Heart left ventricle (tissue), 16 donors: ENCODE data around the gene C2CD2. TPM values are rescaled to one million over a fixed set of nuclear protein-coding genes. Genes with fewer than 3 reads are reported as not detected.
A peak's percentile ranks its signal among the peaks of the same experiment; 100 is the strongest.

ENCODE experiments used
- ATAC-seq, 4 donors: fragments of 200-7000 bp; cut with Tn5 transposase; one replicate each; pipeline ENCODE4 v1.9.1; 2020 to 2022; ENCODE audit warnings: moderate library complexity in 4 of 4, mild to moderate bottlenecking in 3 of 4, moderate number of reproducible peaks in 1 of 4
- DNase-seq, 5 donors: peaks; one replicate each; pipeline ENCODE4 v3.0.0-alpha.2; 2020
- H3K27ac ChIP-seq, 12 donors: fragments of 200-600 bp; sonication (generic) in 4 of 12; one replicate each; pipeline versions ENCODE4 v1.5.0 to v1.8.0; 2016 to 2022; ENCODE audit warnings: mild to moderate bottlenecking in 2 of 12
- H3K27me3 ChIP-seq, 9 donors: fragments of 200-600 bp; sonication (generic) in 2 of 9; one replicate each; pipeline versions ENCODE4 v1.5.1 to v1.8.0; 2016 to 2022; ENCODE audit warnings: mild to moderate bottlenecking in 3 of 9
- H3K36me3 ChIP-seq, 9 donors: fragments of 200-600 bp; sonication (generic) in 2 of 9; one replicate each; pipeline versions ENCODE4 v1.5.0 to v1.8.0; 2018 to 2022; ENCODE audit warnings: mild to moderate bottlenecking in 2 of 9
- H3K4me1 ChIP-seq, 12 donors: fragments of 200-600 bp; sonication (generic) in 4 of 12; one replicate each; pipeline versions ENCODE4 v1.5.0 to v1.8.0; 2016 to 2022; ENCODE audit warnings: mild to moderate bottlenecking in 3 of 12
- H3K4me3 ChIP-seq, 12 donors: fragments of 200-600 bp; sonication (generic) in 4 of 12; one replicate each; pipeline versions ENCODE4 v1.5.0 to v1.8.0; 2017 to 2022; ENCODE audit warnings: mild to moderate bottlenecking in 9 of 12, moderate library complexity in 4 of 12
- H3K9me3 ChIP-seq, 12 donors: fragments of 200-600 bp; sonication (generic) in 4 of 12; one replicate each; pipeline versions ENCODE4 v1.5.0 to v1.8.0; 2016 to 2022; ENCODE audit warnings: mild to moderate bottlenecking in 1 of 12
- POLR2A ChIP-seq, 2 donors: fragments of 450-650 bp; IDR thresholded peaks; one replicate each; pipeline ENCODE4 v1.6.1; 2017; ENCODE audit warnings: antibody characterized with exemption in 2 of 2, mild to moderate bottlenecking in 2 of 2, moderate library complexity in 2 of 2
- WGBS, 4 donors: extraction: QIAGEN DNeasy Blood & Tissue Kit in 2 of 4; methylation state at CpG; one replicate each; pipeline versions ENCODE4 v1.1.5 to v1.1.7; 2013 to 2018; 5-methylcytosine and 5-hydroxymethylcytosine counted together
- intact Hi-C, 10 donors: fragments of 100-400 bp; cut with DNase I; formaldehyde crosslinking; loops; one replicate each; pipeline versions ENCODE4 v1.11.1 to v1.14.2; 2022
- polyA plus RNA-seq, 2 donors: library from polyadenylated mRNA; stranded (reverse); fragments of 200-250 nt; gene quantifications; one replicate each; pipeline ENCODE4 v1.2.3, GENCODE V29; 2013
- total RNA-seq, 9 donors: library from RNA; depleted of rRNA in 2 of 9; stranded (reverse); fragments of >200 nt in 2 of 9; fragmentation: NEBNext Ultra II Directional in 3 of 9; extraction: Animal tissue kit (Norgen Biotek cat#: 25700) in 3 of 9; gene quantifications; one replicate each; pipeline versions ENCODE4 v1.1.0 to v1.2.4, GENCODE V29; 2016 to 2023
- TF ChIP-seq, protein P1 (sequence below), 12 donors: fragments of 200-600 bp; sonication (generic) in 4 of 12; IDR thresholded peaks; one replicate each; pipeline versions ENCODE4 v1.5.0 to v1.8.0; 2018 to 2022; ENCODE audit warnings: antibody characterized with exemption in 12 of 12, mild to moderate bottlenecking in 5 of 12
- donor health status: ischemic (EF 13 %, LVEDD 7.1; RV severe dilation, severe dysfunction).
- donor health status: healthy with polysubstance abuse.
- donor health status: DM: no; HTN: yes; CAD: no.
- donor health status: DM: no; HTN: no; CAD: no.
- donor health status: ischemic (EF 25% LVEDD 6.9; RV normal size, moderate dysfunction).
- donor health status: ischemic (EF 25% LVEDD 5.7; RV mildly dilated, moderate dysfunction).
- donor health status: healthy.
- donor health status: DM: yes; HTN: yes; CAD: no.
- donor health status: ischemic (EF 35%, LVEDD 5.7; RV mildly dilated, moderate dysfunction).
- donor health status: nonischemic (EF 11% LVEDD 7.7; RV severe dilation, severe dysfunction).
- donor health status: DM: yes; HTN: yes; CAD: no.
- donor health status: PGD.
- donor health status: ischemic (EF 29% LVEDD 5.4; RV normal size, mild dysfunction).
- donor health status: nonischemic (EF 23%, LVEDD 6.1; RV moderate dilation, normal function).

Gene C2CD2
- total and polyA plus RNA-seq, 11 donors: 3.8 to 13.9 (median 6.0) TPM

DNA sequence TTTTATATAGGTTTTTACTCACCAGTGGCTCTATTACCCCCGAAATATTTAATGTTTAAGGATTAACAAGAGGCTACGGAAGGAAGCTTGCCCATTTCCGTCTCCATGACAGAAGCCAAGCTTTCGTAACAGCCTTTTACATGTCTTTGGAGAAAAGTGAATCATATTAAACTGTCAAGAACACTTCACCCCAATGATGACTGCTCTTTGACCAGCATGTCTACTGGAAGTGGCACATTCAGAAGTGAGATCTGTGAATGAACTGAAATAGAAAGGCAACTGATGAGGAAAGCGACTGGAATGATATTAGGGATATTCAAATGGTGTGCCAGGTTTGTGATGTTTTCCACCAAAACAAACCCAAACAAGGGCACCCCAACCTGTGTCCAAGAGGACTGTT is 66.2 kb downstream of the C2CD2 start:
- 84 to 96% (median 95%) methylated on average over 5 of the region's 5 CpGs for WGBS, 4 donors
- intact Hi-C loops: no loop called here
- DNase-seq: no peak
- Histone ChIP-seq H3K36me3 (peaks cover 0 to 12% (median 3%) of the 10 kb centered on the region in 9 donors), H3K27ac (no peak overlapping the region), H3K27me3 (no peaks in the 10 kb centered on the region), H3K9me3 (no peaks in the 10 kb centered on the region), H3K4me3 (no peak overlapping the region), H3K4me1 (peaks cover 0 to 7% (median 0%) of the 10 kb centered on the region in 12 donors)
- no peak for ATAC-seq
- TF ChIP-seq POLR2A (IDR thresholded peaks at IDR 0.05): no peak
- TF ChIP-seq, protein P1, sequence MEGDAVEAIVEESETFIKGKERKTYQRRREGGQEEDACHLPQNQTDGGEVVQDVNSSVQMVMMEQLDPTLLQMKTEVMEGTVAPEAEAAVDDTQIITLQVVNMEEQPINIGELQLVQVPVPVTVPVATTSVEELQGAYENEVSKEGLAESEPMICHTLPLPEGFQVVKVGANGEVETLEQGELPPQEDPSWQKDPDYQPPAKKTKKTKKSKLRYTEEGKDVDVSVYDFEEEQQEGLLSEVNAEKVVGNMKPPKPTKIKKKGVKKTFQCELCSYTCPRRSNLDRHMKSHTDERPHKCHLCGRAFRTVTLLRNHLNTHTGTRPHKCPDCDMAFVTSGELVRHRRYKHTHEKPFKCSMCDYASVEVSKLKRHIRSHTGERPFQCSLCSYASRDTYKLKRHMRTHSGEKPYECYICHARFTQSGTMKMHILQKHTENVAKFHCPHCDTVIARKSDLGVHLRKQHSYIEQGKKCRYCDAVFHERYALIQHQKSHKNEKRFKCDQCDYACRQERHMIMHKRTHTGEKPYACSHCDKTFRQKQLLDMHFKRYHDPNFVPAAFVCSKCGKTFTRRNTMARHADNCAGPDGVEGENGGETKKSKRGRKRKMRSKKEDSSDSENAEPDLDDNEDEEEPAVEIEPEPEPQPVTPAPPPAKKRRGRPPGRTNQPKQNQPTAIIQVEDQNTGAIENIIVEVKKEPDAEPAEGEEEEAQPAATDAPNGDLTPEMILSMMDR (IDR thresholded peaks at IDR 0.05): no peak

DNA sequence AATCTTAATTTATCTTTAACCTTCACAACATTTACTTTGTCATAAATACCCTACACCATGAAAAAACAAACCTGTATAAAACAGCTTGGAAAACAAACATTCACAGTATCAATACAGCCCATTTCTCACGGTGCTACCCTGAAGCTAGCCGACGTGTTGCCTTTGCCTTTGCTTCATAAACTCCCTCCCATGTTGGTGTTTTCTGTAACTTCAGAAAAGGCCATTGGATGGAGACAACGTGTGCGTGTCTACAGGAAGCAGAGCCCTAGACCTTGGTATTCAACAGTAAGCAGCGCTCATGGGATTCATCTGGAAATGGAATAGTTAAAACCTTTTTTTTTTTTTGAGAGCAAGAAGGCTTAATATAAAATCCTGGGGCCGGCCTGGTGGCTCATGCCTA is 67.5 kb downstream of the C2CD2 start:
- H3K36me3 ChIP-seq: peaks cover 0 to 11% (median 3%) of the 10 kb centered on the region in 9 donors
- ATAC-seq: no peak
- no peaks in the 10 kb centered on the region for H3K9me3 ChIP-seq
- intact Hi-C loops: no loop called here
- H3K4me1 ChIP-seq: peaks cover 0 to 7% (median 0%) of the 10 kb centered on the region in 12 donors
- DNase-seq: no peak
- H3K27ac ChIP-seq: no peak overlapping the region
- H3K4me3 ChIP-seq: no peak overlapping the region
- WGBS, 4 donors: 89 to 94% (median 91%) methylated on average over 7 of the region's 7 CpGs
- H3K27me3 ChIP-seq: no peaks in the 10 kb centered on the region
- TF ChIP-seq, protein P1 (IDR thresholded peaks at IDR 0.05): no peak
- TF ChIP-seq POLR2A (IDR thresholded peaks at IDR 0.05): no peak

DNA sequence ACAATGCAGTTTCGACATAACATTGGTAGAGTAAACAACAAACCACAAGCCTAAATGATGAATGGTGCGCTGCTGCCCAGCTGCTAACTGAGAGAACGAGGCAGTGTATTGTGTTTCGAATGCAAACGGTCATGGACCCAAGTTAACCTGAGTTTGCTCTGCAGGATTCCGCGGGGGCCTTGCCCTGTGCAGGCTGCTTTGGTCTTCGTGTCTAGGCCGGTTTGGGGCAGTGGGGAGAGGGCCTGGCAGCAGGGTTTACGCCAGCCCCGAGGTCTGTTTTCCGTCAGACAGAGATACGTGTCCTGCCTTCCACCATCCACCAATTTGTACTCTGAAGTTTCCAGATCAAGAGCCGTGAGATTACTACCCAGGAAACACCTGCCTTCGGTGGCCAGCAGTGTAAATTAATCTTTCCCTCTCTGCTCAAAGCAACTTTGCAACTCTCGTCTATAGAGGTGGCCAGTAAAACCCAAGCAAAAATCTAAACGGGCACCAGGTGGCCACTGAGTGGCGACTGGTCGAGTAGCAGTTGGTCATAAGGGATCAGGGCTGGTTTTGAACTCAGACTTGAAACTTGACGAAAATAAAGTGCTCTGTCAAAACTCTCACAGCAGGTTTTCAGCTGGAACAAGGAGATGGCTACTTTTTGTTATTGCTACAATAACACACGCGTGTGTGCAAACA is 68.3 kb downstream of the C2CD2 start:
- DNase-seq (no peak), ATAC-seq (no peak)
- Histone ChIP-seq H3K36me3 (peaks cover 0 to 11% (median 2%) of the 10 kb centered on the region in 9 donors), H3K9me3 (no peaks in the 10 kb centered on the region), H3K4me1 (peaks cover 0 to 7% (median 0%) of the 10 kb centered on the region in 12 donors), H3K27ac (no peak overlapping the region), H3K4me3 (no peak overlapping the region), H3K27me3 (no peaks in the 10 kb centered on the region)
- no peak for TF ChIP-seq POLR2A (IDR thresholded peaks at IDR 0.05)
- TF ChIP-seq, protein P1 (IDR thresholded peaks at IDR 0.05): no peak
- WGBS, 4 donors: 49 to 72% (median 63%) methylated on average over 20 to 22 of the region's 22 CpGs
- intact Hi-C loops: no loop called here

DNA sequence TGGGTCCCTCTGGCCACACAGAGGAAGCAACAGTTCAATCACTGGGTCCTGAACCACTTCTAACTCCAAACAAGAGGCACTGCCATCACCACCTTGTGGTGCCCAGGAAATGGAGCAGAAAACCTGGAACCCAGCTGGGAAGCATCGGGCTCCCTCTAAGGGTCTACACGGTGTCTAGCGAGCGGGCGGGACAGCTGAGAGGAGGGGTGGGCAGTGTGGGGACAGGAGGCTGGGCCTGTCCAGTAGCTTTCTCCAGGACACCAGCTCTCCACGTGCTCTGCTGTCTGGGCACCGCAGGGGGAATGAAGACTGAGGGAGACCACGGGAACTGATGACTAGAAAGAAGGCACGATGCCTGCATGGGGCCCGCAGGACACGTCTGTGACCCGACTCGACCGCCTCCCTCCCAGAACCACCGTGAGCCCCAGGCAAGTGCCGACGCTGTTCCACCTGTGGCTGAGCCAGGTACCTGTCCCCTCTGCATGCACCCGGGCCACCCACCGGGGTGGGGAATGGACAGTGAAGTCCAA is 69.3 kb downstream of the C2CD2 start:
- DNase-seq (no peak), ATAC-seq (peak in 1 of 4 donors; percentile 29)
- peaks cover 0 to 11% (median 4%) of the 10 kb centered on the region in 12 donors for H3K4me1 ChIP-seq
- peaks cover 0 to 11% (median 0%) of the 10 kb centered on the region in 9 donors for H3K36me3 ChIP-seq
- intact Hi-C loops: loop anchor here in 1 of 10 donors (5.0 kb wide), 1 partner anchor 38 kb away; no protein-coding TSS in a partner anchor
- no peak overlapping the region for H3K4me3 ChIP-seq
- no peaks in the 10 kb centered on the region for H3K9me3 ChIP-seq
- H3K27me3 ChIP-seq: no peaks in the 10 kb centered on the region
- WGBS, 4 donors: 89 to 91% (median 89%) methylated on average over 18 to 19 of the region's 19 CpGs
- H3K27ac ChIP-seq: no peak overlapping the region
- TF ChIP-seq, protein P1 (IDR thresholded peaks at IDR 0.05): no peak
- TF ChIP-seq POLR2A (IDR thresholded peaks at IDR 0.05): no peak
